Measurements from ENCODE around the gene TNFRSF12A. TPM values are rescaled to one million over a fixed set of nuclear protein-coding genes. Genes with fewer than 3 reads are reported as not detected.
A peak's percentile ranks its signal among the peaks of the same experiment; 100 is the strongest.

The TNFRSF12A gene
- total and polyA plus RNA-seq, 2 of the 13 experiments (the other 11 are each of a cell fraction or from before 2014, with no cell fraction given), result 61.9 to 66.0 TPM

- TF ChIP-seq GATAD2A (CRISPR knock-in tag; IDR thresholded peaks at IDR 0.05) (peak; percentile 92), PBX2 (CRISPR knock-in tag; IDR thresholded peaks at IDR 0.05) (no peak), THRA (CRISPR knock-in tag; IDR thresholded peaks at IDR 0.05; ENCODE audit: borderline replicate concordance) (peak; percentile 93), NFE2 (CRISPR knock-in tag; IDR thresholded peaks at IDR 0.05) (no peak), ZNF264 (CRISPR knock-in tag; IDR thresholded peaks at IDR 0.05) (0 out of 2 replicates have a peak, but pooled peaks have one; percentile 41), KDM3A (CRISPR knock-in tag; IDR thresholded peaks at IDR 0.05; ENCODE audit: low read depth) (0 out of 2 replicates have a peak, but pooled peaks have one; percentile 48), EED (CRISPR knock-in tag; IDR thresholded peaks at IDR 0.05) (no peak), CREBL2 (CRISPR knock-in tag; IDR thresholded peaks at IDR 0.05; ENCODE audit: borderline replicate concordance) (no peak; the same call in 1 of the 2 replicates), MYC (CRISPR knock-in tag; IDR thresholded peaks at IDR 0.05; ENCODE audit: borderline replicate concordance) (peak; percentile 77; the same call in 1 of the 2 replicates), KLF9 (CRISPR knock-in tag; IDR thresholded peaks at IDR 0.05; ENCODE audit: low read depth) (peak; percentile 79; the same call in 1 of the 2 replicates), TGIF2 (CRISPR knock-in tag; IDR thresholded peaks at IDR 0.05) (no peak), SOX13 (IDR thresholded peaks at IDR 0.05) (no peak), SOX13 (CRISPR knock-in tag; conservative IDR thresholded peaks at IDR 0.05 in 1 of 2, IDR thresholded peaks at IDR 0.05 in 1 of 2) (peak in 1 of 2 experiments; percentile 69; a peak in 2 of 4 replicates), NR0B2 (CRISPR knock-in tag; IDR thresholded peaks at IDR 0.05) (no peak), ZNF414 (CRISPR knock-in tag; IDR thresholded peaks at IDR 0.05) (peak; percentile 93), AGO1 (IDR thresholded peaks at IDR 0.05; ENCODE audit: low read depth, low read length, poor library complexity, severe bottlenecking) (no peak), XRCC5 (optimal IDR thresholded peaks at IDR 0.05; ENCODE audit: low read length) (peak; percentile 48), KLF12 (CRISPR knock-in tag; IDR thresholded peaks at IDR 0.05; ENCODE audit: borderline replicate concordance) (no peak), HOXA3 (CRISPR knock-in tag; IDR thresholded peaks at IDR 0.05) (peak; percentile 82), FOXA3 (CRISPR knock-in tag; IDR thresholded peaks at IDR 0.05) (peak; percentile 45), POGK (CRISPR knock-in tag; conservative IDR thresholded peaks at IDR 0.05) (0 out of 2 replicates have a peak, but pooled peaks have one; percentile 34), HMG20A (CRISPR knock-in tag; IDR thresholded peaks at IDR 0.05; ENCODE audit: borderline replicate concordance) (peak; percentile 45; the same call in 1 of the 2 replicates), TBL1XR1 (IDR thresholded peaks at IDR 0.05; ENCODE audit: borderline replicate concordance, low read length, partially characterized antibody) (peak; percentile 82), ZNF563 (CRISPR knock-in tag; IDR thresholded peaks at IDR 0.05) (0 out of 2 replicates have a peak, but pooled peaks have one; percentile 6)
Measured at GRCh38 chr16:3065069-3065741, 45.0 kb downstream of the TNFRSF12A start, which contains the start of gene IL32 (continued).

All from HepG2 (cell line).